HG03354 (cell line): ENCODE measurements around the gene CAGE1.
A peak's percentile ranks its signal among the peaks of the same experiment; 100 is the strongest.

ENCODE experiments used
- ATAC-seq: cut with Tn5 transposase; IDR thresholded peaks from one replicate; pipeline ENCODE4 v1.9.1; 2021; ENCODE audit warnings: mild to moderate bottlenecking; ENCODE audit not compliant: unreplicated experiment, poor library complexity, severe bottlenecking

CAGE1 gene

DNA sequence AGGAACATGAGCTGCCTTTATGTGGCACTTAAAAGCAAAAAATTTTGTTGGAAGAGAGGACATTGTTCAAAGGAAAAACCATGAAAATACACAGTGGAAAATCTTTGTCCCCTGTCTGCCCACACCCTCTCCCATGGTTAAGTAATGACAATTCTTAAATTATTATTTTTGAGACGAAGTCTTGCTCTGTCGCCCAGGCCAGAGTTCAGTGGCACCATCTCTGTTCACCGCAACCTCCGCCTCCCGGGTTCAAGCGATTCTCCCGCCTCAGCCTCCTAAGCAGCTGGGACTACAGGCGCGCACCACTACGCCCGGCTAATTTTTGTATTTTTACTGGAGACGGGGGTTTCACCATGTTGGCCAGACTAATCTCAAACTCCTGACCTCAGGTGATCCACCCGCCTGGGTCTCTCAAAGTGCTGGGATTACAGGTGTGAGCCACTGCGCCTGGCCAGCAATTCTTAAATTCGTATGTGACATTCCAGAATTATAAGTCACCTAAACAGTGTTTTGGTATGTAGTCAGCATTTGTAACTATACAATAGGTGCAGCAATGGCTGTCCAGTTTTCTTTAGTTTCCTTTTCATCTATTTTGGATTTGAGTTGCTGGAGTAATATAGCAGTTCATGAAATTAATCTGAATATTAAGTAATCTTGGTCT lies 75.9 kb downstream of the CAGE1 start:
- peak; percentile 1 for ATAC-seq

DNA sequence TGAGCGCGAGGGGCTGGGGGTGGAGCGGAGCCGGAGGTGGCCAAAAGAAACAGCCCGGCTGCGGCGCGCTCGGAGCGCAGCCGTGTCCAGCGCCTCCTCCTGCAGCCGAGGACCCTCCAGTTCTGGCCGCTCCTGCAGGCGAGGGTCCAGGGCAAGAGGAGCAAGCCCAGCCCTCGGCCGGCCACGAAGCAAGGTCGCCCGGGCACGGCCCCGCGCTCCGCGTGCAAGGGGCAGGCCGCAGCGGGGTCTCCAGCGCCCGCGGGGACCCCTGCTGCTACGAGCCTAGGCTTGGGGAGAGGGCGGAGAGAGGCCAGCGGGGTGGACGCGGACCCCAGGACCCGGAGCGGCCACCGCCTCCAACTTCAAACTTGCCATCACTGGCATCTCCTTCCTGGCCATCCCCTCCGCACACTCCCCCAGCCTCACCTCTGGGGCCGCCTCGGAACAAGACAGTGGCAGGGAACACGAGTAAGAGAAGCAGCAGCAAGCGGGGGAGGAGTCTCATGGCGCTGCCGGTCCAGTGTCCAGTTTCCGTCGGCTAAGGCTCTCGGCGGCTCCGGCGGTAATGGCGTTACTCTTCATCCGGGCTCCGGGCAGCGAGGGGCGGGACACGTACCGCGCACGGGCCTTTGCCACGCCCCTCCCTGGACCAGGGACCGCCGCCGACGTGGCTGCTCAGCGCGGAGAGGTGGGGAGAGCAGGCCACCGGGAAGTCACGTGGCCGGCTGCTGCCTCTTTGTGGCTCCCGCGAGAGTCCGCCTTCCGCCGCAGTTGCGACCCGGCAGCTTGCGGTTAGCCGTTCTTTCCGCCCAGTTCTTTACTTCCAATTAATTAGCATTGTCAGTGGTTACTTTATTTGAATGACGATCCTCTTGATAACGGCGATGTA lies 76.7 kb downstream of the CAGE1 start, which contains the start of gene SSR1:
Gene SSR1, minus strand, starts transcription at position 584 of the 889 bp plus-strand sequence. Its CDS starts 79 bp downstream, at position 505.
- peak; percentile 95 for ATAC-seq

DNA sequence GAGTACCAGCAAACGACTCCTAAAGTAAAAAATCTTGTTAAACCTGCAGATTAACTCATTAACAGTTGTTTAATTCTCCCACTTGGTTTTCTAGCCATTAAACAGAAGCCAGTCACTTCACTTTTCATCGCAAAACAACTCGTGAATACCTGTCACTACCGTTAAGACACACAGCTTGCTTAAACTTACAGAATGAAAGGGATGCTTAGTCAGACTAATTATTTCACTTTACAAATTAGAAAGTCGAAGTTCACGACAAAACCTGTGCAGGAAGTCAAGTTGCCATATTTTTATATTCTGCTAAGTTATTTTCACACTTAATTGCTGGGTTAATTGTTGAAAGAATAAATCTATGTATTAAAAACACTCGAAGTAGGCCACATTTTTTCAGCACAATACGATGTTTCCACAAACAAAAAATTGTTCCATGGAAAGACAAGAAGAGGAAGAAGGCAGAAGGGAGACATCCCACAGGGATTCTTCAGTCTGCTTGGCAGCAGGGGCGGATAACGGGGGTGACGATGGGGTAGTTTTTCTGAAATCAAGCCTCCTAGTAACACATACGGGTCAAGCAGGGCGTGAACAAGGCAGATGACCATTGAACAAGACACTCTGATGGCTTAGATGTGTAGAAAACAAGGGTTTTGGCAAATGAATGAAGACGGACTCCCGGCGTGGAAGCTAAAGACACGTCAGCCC lies 77.5 kb downstream of the CAGE1 start:
- ATAC-seq: no peak

DNA sequence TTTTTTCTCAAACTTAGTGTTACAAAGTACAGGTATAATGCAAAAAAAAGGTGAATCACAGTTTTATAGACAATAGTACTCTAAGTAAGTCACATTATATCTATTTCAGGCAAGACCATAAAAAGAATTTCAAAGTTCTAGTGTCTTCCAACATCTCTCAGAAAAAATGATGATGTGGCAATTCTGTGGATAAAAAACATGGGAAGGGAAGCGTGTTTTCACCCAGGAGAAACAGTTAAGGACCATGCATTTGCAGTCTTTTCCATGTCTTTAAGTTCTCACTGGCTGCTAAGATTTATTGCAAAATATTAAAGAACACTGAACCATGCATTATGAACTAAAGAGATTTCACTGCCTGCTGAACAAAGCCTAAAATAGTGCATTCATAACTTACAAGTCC lies 78.4 kb downstream of the CAGE1 start:
- ATAC-seq: no peak

DNA sequence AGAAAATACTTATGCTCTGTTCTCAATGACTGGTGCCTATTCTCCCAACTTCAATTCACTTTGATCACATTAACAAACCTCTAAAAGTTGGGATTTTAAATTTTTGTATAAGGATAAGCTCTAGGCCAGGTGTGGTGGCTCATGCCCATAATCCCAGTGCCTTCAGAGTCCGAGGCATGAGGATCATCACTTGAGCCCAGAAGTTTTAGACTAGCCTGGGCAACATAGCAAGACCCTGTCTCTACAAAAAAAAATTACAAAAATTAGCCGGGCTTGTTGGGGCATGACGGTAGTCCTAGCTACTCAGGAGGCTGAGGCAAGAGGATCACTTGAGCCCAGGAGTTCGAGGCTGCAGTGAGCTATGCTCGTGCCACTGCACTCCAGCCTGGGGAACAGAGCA lies 80.5 kb downstream of the CAGE1 start:
- no peak for ATAC-seq

DNA sequence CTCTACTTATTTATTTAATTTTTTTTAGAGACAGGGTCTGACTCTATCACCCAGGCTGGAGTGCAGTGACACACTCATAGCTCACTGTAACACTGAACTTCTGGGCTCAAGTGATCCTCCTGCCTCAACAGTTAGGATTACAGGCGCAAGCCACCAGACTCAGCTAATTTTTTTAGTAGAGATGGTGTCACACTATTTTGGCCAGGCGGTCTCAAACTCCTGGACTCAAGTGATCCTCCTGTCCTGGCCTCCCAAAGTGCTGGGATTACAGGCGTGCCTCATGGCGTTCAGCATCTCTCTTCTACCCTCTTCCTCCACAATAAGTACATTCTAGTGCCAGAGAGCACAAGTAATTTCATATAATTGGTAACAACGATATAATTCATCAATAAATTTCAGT lies 82.0 kb downstream of the CAGE1 start:
- no peak for ATAC-seq

DNA sequence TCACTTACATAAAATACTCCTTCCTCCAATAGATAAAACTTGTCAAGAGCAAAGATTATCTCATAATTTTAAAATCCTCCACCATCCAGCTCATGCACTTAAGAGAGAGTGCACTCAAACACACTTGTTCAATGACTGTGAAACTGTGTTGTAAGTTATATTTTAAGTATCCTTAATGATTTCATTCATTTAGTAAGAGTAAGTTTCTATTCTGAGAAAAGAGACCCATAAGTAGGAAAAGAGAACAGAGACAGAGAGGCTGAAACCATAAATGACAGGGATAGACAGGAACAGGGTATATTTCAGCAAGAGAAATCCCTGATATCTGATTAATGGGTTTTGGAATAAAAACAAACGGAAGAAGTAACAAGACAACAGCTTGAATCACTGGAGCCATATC lies 84.7 kb downstream of the CAGE1 start:
- no peak for ATAC-seq

DNA sequence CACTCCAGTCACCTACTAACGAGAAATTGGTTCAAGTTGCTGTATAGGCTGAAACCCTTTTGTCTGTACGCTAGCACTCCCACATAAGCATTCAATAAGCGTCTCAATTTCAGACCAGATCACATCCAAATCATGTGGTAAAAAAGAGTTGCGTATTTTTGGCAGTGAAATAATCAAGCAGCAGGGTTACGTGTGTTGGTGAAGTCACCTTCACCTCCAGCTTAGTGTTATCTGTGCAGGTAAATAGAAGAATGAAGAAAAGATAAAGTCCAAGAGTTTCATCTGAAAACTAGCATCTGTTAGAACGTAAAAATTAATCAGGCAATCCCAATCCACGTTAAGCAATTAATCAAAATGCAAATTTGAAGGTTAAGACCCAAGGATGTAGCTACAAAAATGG lies 87.8 kb downstream of the CAGE1 start:
- ATAC-seq: no peak

DNA sequence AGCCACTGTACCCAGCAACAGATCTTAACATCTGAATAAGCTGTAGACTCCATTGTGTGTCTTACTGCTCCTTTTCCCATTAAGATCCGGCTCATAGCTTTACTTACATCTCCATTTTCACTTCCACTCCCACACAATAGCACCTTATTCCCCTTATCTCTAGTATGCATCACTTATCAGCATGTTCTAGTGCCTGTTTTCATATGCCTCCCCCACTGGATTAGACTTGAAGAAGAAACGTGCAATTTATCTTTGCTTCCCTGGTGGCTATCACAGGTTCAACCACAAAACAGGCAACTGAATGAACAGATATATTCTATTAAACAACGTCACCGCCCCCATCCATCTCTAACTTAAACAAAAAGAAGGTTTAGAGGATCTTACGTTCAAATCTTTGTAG lies 88.6 kb downstream of the CAGE1 start:
- ATAC-seq: no peak

DNA sequence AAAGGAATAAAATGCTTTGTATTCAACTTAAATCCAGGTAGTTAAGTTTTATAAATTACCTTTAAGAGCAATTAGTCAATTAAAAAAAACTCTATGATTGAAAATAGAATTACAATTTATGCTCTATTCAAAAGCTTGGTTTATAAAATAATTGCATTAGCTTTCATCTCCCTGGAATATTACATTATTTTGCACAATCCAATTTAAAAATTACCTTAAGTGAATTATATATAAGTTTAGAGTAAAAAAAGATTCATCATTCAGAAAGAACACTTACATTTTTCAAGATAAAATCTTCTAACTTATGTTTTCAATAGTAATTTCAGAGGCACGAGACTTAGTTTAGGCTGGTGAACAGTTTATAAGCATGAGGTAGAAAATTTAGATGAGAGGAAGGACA lies 91.4 kb downstream of the CAGE1 start:
- no peak for ATAC-seq

DNA sequence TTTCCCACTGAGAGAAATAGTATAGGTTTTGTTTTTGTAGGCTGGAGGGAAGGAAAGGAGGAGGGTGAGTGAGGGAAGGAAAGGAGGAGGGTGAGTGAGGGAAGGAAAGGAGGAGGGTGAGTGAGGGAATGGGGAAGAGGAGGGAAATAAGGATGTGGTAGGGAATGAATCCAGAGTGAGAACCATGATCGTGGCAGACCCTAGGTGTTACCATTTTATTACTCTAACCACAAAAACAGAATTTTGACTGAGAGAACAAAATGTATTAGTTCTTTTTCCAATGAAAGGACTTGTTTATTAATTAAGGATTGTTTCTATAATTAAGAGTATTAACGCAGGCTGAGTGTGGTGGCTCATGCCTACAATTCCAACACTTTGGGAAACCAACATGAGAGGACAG lies 92.9 kb downstream of the CAGE1 start:
- no peak for ATAC-seq

DNA sequence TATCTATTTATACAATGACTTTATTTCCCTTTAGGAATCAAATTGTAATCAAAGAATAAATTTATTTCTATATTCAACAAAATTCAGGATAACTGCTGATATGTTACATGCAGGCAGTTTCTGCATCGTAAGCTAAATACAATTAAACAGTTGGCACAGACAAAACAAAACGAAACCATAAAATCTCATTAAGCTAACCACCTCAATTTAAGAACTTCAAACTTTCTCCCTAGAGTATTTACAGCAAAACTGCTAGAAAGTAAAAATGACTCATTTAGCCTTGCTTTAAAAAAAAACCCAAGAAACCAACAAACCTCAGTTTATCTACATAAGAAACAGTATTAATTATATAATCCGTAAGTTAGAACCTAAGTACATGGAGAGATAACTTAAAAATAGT lies 93.6 kb downstream of the CAGE1 start:
- no peak for ATAC-seq

DNA sequence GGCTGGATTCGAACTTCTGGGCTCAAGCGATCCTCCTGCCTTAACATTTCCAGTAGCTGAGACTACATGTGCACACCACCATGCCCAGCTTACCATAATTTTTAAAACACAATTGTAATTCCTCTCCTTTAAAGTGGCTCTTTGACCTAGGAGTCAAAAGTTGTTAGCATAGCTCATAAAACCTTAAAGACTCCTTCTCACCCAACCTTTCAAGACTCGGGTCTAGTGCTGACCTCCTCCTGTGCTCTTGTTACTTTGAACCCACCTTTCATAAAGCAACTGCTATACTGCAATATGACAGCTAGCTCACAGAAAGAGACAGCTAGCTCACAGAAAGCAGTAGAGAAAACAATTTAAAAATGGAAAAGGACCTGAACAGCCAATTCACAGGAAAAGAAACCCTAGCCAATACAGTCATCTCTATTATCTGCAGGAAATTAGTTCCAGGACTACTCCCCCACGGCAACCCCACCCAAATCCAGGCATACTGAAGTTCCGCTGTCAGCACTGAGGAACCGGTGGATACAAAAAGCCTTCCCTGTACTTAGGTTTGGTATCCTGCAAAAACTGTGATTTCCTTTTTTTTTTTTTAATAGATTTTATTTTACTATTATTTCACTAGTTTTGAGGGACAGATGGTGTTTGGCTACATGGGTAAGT lies 96.8 kb downstream of the CAGE1 start:
- ATAC-seq: no peak

DNA sequence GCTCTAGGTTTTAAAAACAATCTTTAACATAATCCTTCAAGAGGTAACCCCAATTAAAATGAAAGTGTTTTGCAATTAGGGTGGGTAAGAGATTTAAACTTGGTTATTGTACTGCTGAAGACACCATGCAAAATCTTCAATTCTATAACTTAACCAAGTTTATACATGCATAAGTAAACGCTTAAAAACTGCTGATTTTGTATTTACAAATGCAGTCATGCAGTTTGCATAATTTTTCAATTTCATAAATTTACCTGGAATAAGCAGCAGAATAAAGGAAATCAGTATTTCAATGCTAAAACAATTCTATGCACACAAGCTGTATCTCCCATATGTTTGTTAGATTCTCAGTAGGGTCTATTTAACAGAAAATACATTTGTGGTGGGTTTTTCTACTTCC lies 99.5 kb downstream of the CAGE1 start:
- ATAC-seq: no peak

DNA sequence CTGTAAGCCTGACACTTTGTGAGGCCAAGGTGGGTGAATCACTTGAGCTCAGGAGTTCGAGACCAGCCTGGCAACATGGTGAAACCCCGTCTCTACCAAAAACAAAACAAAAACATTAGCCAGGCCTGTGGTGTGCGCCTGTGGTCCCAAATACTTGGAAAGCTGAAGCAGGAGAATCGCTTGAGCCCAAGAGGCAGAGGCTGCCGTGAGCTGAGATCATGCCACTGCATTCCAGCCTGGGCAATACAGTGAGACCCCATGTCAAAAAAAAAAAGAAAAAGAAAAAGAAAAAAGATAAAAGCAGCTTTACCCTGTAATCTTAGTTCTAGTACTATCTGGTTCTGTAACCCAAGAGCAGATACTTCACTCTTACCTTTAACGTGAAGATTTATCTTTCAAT lies 104.1 kb downstream of the CAGE1 start:
- no peak for ATAC-seq

DNA sequence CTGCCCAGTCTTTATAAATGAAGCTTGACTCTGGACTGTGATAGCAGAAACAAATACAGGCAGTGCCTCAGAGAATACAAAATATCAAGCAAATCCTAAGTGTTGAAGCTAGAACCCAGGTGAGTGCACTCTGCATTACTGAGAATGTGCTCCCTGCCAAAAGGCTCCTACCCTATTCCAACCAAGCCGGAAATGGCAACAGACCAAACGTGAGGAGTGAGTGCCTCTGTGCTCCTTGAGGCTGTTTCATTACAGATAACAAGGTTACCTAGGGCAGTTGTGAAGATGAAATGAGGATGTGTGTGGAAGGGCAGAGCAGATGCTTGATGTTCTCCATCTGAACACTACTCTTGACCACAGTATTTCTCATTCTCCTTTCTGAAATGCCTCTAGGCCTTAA lies 105.9 kb downstream of the CAGE1 start:
- ATAC-seq: no peak

DNA sequence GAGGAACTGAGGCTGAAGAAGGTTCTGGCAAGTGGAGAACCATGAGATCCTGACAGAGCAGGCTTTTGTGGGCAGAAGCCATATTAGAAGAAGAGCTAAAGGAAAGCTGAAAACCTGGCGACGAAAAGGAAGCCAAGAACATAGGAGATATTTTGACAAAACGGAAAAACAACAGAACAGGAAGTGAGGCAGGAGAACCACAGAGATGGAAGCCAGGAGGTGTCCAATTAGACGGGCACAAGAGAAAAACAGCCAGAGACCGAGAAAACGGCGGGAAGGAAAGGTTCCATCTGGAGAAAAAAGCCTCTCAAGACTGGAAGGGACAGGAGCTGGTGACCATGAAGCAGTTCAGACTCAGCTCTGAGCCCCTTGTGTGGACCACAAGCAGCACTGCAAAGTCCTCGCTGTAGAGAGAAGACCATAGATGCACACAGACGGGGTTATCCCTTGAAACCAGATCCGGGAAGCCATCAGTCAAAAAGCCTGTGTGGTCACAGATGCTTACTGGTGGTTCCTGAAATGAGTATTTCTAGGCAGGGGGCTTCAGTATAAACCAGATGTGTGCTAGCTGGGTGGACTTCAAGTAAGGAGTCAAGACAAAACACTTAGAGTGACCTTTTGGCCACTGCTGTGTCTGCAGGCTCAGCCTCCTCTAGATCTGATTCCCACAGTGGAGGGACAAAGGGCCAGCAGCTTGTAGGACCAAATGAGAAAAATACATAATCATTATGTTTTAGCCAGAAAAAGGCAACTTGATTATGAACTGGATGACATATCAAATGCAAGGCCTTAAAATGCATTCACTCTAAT lies 107.2 kb downstream of the CAGE1 start:
- ATAC-seq: no peak
